ENCODE data around the gene AKAP9. TPM values are rescaled to one million over a fixed set of nuclear protein-coding genes. Genes with fewer than 3 reads are reported as not detected.

The AKAP9 gene
- total RNA-seq, 4 donors from 2014 or later: 93.1 to 122 (median 109) TPM

DNA sequence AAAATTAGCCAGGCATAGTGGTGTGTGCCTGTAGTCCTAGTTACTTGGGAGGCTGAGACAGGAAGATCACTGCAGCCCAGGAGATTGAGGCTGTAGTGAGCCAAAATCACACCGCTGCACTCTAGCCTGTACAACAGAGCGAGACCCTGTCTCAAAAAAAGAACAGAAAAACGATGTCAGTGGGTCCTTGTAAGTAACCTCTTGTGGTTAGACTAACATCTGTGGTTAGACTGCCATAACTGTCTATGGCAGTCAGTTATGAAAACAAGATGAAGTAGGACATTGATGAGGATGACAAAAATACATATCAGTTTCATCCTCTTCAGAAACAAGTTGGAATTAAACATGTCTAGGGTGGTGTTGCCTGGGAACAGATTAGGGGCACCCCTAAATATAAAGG, 53.3 kb downstream of the AKAP9 start:
- TF ChIP-seq CTCF (IDR thresholded peaks at IDR 0.05; ENCODE audit: low read depth): no peak

DNA sequence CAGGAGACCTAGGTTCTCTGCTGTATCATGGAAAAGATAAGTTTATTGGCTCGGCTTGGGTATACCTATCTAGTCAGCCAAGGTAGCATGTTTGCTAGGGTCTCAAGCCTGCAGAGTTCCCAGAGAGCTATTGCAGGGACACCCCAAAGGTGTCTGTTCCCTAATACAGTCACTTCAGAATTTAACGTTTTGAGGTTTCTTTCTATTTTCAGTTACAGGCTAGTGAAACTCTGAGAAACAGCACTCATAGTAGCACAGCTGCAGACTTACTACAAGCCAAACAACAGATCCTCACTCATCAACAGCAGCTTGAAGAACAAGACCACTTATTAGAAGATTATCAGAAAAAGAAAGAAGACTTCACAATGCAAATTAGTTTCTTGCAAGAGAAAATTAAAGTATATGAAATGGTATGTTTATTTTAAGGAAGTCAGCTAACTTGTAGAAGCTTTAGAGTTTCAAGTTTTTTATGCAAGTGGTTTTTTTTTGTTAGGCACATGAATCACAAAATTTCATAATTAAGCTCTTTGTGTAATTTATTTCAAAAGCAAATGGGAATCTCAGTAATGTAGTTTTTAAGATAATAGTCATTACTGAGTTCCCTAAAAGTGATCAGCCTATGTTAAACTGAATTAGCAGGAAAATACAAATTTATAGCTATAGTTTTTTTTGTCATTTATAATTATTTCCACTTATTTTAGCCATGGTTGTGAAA, 54.9 kb downstream of the AKAP9 start:
- no peak for TF ChIP-seq CTCF (IDR thresholded peaks at IDR 0.05; ENCODE audit: low read depth)

DNA sequence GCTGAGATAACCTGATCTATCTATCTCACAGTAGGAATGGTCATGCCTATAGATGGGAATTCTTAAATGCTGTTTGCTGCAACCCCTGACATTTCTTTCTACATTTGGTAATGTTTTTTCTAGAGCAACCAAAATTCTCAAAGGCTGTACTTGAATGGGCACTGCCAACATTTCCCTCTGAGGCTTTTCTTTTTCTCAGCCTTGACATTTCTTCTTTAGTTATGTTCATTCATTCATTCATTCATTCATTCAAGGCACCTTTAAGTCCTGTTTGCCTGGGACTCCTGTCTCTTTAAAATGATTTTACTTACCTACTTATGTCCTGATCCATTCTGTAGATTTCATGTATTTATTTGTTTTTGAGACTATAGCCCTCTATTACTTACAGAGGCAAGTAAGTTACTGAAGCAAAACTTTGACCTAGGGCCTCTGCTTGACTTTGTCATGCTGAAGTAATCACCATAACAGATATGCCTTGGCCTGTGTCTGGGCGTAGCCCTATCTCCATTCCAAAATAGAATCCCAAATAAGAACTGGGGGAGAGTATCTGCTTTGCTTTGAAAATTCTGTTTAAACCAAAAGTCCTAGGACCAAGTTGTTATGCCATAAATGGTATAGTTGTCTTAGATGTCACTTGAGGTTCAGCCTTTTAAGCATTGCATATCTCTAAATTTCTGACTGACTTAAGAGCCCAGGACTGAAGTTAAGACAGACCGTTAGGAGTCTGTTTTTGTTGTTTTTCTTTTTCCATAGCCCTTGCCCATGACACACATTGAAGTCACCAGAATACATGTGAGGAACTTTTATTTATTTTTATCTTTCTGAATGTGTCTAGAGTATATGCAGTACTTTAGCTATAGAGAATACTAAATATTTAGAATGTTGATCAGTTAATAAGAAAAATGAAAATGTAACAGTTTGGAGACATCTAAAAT, 59.2 kb downstream of the AKAP9 start:
- TF ChIP-seq CTCF (IDR thresholded peaks at IDR 0.05; ENCODE audit: low read depth): no peak

DNA sequence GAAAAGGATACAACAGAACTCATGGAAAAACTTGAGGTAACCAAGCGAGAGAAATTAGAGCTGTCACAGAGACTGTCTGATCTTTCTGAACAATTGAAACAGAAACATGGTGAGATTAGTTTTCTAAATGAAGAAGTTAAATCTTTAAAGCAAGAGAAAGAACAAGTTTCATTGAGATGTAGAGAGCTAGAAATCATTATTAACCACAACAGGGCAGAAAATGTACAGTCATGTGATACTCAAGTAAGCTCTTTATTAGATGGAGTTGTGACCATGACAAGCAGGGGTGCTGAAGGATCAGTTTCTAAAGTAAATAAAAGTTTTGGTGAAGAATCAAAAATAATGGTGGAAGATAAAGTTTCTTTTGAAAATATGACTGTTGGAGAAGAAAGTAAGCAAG, 62.1 kb downstream of the AKAP9 start:
- no peak for TF ChIP-seq CTCF (IDR thresholded peaks at IDR 0.05; ENCODE audit: low read depth)

DNA sequence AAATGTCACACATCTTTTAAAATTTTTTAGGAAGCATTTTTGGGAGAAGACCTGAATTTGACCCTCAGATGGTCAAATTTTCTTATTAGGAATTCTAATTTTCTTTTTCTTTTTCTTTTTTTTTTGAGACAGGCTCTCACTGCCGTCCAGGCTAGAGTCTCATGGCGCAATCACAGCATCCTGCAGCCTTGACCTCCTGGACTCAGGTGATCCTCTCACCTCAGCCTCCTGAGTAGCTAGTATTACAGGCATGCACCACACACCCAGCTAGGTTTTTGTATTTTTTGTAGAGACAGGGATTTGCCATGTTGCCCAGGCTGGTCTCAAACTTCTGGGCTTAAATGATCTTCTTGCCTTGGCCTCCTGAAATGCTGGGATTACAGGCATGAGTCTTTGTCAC, 65.4 kb downstream of the AKAP9 start:
- TF ChIP-seq CTCF (IDR thresholded peaks at IDR 0.05; ENCODE audit: low read depth): no peak

DNA sequence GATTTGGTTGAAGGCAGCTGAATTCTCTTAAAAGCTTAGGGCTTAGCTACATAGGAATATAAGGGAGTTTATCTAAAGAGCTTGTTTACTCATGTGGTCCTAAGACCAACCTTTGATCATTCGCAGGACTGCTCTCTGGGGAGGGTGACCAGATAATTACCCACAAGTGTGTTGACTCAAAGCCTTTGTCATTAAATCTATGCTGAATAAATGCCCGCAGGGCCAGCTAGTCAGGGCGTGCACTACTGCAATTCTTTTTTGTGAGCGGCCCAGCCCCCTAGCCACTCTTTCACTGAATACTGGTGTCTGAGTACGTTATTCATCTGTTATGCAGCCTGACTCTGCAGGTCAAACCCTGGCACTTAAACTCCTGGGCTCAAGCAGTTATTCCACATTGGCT, 69.6 kb downstream of the AKAP9 start:
- TF ChIP-seq CTCF (IDR thresholded peaks at IDR 0.05; ENCODE audit: low read depth): no peak

DNA sequence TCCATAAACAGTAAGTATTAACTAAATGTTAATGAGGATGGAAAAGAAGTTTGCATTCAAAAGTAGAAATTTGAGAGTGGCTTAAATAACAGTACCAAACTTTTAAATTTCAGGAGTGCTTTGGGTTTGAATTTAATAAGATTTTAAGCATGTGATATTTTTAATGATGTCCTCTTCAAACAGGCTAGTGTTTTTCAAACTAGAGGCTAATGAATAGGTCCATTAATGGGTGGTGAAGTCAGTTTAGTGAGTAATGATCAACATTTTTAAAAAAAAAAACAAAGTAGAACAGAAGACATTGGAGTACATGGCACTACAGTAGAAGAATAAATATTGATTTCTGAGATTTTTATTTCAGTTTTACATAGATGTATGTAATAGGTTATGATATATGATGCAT, 72.9 kb downstream of the AKAP9 start:
- TF ChIP-seq CTCF (IDR thresholded peaks at IDR 0.05; ENCODE audit: low read depth): no peak
